Hepatocyte (in vitro differentiated cells): ENCODE measurements around the gene GNG13.

Experiments used
- EZH2 ChIP-seq: fragments of 200-600 bp; sonication (generic); IDR thresholded peaks from 2 replicates; pipeline ENCODE4 v1.6.1; 2016; ENCODE audit warnings: antibody characterized with exemption, mild to moderate bottlenecking, borderline replicate concordance
- TF ChIP-seq, protein P1 (sequence below): fragments of 200-600 bp; sonication (generic); IDR thresholded peaks from 2 replicates; pipeline ENCODE4 v1.5.1; 2016; ENCODE audit warnings: antibody characterized with exemption, mild to moderate bottlenecking; ENCODE audit not compliant: poor library complexity

DNA sequence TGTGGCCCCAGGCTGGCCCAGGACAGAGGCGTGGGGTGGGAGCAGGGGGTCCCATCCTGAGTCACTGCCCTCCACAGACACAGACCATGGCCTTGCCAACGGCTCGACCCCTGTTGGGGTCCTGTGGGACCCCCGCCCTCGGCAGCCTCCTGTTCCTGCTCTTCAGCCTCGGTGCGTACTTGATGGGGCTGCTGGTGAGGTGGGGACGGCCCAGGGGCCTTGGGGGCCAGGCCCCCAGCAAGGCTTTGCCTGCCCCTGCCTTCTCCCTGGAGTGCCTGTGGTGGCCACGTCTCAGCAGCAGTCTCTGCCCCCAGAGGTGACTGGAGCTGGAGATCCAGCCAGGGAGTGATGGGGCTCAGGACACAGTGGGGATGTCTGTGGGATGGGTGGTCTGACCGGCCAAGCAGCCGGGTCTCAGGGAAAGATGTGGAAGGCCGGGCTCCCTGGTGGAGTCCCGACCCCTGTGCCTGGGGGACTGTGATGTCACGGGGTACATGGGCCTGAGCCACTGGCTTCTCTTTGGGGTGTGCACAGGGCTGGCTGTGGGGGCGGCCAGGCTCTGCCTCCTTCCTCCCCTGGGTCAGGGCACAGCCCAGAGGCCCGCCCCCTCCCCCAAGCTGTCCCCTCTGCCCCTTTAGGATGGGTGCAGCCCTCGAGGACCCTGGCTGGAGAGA, 37.8 kb downstream of the GNG13 start:
- TF ChIP-seq, protein P1, sequence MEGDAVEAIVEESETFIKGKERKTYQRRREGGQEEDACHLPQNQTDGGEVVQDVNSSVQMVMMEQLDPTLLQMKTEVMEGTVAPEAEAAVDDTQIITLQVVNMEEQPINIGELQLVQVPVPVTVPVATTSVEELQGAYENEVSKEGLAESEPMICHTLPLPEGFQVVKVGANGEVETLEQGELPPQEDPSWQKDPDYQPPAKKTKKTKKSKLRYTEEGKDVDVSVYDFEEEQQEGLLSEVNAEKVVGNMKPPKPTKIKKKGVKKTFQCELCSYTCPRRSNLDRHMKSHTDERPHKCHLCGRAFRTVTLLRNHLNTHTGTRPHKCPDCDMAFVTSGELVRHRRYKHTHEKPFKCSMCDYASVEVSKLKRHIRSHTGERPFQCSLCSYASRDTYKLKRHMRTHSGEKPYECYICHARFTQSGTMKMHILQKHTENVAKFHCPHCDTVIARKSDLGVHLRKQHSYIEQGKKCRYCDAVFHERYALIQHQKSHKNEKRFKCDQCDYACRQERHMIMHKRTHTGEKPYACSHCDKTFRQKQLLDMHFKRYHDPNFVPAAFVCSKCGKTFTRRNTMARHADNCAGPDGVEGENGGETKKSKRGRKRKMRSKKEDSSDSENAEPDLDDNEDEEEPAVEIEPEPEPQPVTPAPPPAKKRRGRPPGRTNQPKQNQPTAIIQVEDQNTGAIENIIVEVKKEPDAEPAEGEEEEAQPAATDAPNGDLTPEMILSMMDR = no peak
- TF ChIP-seq EZH2 = no peak
